ENCODE measurements around the gene POLR1C. TPM values are rescaled to one million over a fixed set of nuclear protein-coding genes. Genes with fewer than 3 reads are reported as not detected.

Gene POLR1C
- total and polyA plus RNA-seq, 4 donors, result 10.8 to 24.3 (median 19.0) TPM

GRCh38 chr6:43523284-43523683 lies 6.4 kb downstream of the POLR1C start:
- H3K36me3 ChIP-seq (ENCODE audit: control insufficient read depth in 4 of 4, insufficient read depth in 3 of 4, low read depth in 1 of 4, low read length in 3 of 4), result peaks cover 16 to 81% (median 65%) of the 10 kb centered on the region in 4 donors
- no peaks in the 10 kb centered on the region for H3K9me3 ChIP-seq (ENCODE audit: control insufficient read depth in 4 of 4, low read length in 3 of 4)
- no peak for TF ChIP-seq FOXA2 (IDR thresholded peaks at IDR 0.05)
- no peak for TF ChIP-seq NR2F2 (IDR thresholded peaks at IDR 0.05)
- TF ChIP-seq RXRA (IDR thresholded peaks at IDR 0.05), result no peak
- no peak for TF ChIP-seq ZBTB33 (IDR thresholded peaks at IDR 0.05)
- no peak for TF ChIP-seq GABPA (IDR thresholded peaks at IDR 0.05 in 1 of 2, conservative IDR thresholded peaks at IDR 0.05 in 1 of 2)

DNA sequence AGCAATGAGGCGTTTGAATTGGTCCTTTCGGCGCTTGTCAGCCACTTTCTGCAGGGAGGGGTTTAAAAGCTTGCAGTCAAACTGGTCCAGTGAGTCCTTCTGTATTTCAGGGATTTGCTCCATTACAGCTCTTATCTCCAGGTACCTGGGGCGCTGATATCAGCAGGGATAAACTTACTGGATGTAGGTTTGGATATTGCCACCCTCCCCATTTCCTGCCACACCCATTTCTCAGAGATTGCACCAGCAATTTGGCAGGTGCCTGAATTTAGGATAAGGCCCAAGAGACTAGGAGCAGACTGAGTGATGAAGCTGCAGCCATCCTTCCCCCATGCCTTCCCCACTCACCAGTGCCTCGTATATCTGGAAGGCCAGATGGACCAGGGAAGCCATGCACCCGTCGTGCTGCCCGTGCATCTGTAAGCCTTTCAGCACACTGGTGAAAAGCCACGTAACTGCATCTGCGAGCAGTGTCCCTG lies 7.6 kb downstream of the POLR1C start:
- DNase-seq (ENCODE audit: low spot score), result no peak
- Histone ChIP-seq H3K9me3 (ENCODE audit: control insufficient read depth in 4 of 4, low read length in 3 of 4) (no peaks in the 10 kb centered on the region), H3K27me3 (ENCODE audit: control insufficient read depth in 4 of 4, insufficient read depth in 4 of 4, low read length in 3 of 4) (no peaks in the 10 kb centered on the region), H3K9ac (ENCODE audit: low read depth in 1 of 2, low read length in 2 of 2) (no peak overlapping the region), H3K4me3 (ENCODE audit: low read depth in 1 of 3, low read length in 3 of 3) (no peak overlapping the region), H3K36me3 (ENCODE audit: control insufficient read depth in 4 of 4, insufficient read depth in 3 of 4, low read depth in 1 of 4, low read length in 3 of 4) (peaks cover 18 to 89% (median 65%) of the 10 kb centered on the region in 4 donors), H3K4me1 (ENCODE audit: control insufficient read depth in 4 of 4, insufficient read depth in 4 of 4, low read length in 3 of 4) (no peaks in the 10 kb centered on the region), H3K27ac (ENCODE audit: low read depth in 1 of 2, low read length in 2 of 2) (no peak overlapping the region)
- TF ChIP-seq ZBTB33 (IDR thresholded peaks at IDR 0.05) (no peak), GABPA (IDR thresholded peaks at IDR 0.05 in 1 of 2, conservative IDR thresholded peaks at IDR 0.05 in 1 of 2) (no peak), JUND (IDR thresholded peaks at IDR 0.05) (no peak), YY1 (IDR thresholded peaks at IDR 0.05) (no peak), SP1 (IDR thresholded peaks at IDR 0.05) (no peak), RXRA (IDR thresholded peaks at IDR 0.05) (no peak)
- WGBS, result 86% methylated on average over 10 of the region's 10 CpGs

More at GRCh38 chr6:43523284-43523683, 6.4 kb downstream of the POLR1C start:
- Histone ChIP-seq H3K27me3 (ENCODE audit: control insufficient read depth in 4 of 4, insufficient read depth in 4 of 4, low read length in 3 of 4) (no peaks in the 10 kb centered on the region), H3K4me1 (ENCODE audit: control insufficient read depth in 4 of 4, insufficient read depth in 4 of 4, low read length in 3 of 4) (peaks cover 0 to 2% (median 2%) of the 10 kb centered on the region in 4 donors), H3K27ac (ENCODE audit: low read depth in 1 of 2, low read length in 2 of 2) (no peak overlapping the region), H3K9ac (ENCODE audit: low read depth in 1 of 2, low read length in 2 of 2) (no peak overlapping the region), H3K4me3 (ENCODE audit: low read depth in 1 of 3, low read length in 3 of 3) (no peak overlapping the region)
- WGBS, result 99% methylated on average over 3 of the region's 3 CpGs
- DNase-seq (ENCODE audit: low spot score), result no peak

DNA sequence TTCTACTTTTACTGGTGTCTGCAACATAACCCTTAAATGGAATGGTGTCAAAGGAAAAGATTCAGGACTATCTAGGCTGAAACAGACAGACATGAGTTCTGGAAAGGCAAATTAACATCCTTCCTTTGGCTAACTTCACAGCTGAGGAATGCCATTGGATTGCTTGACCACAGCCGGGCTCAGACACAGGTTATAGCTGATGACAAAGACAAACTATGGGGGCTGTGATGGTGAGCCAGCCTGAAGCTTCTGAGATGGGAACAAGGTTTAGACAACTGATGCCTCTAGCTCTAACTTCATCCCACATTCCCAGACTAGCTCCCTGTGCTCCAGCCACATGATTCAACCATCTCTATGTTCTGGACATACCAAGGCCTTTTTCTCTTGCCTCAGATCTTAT lies 15.3 kb downstream of the POLR1C start:
- no peak overlapping the region for H3K9ac ChIP-seq (ENCODE audit: low read depth in 1 of 2, low read length in 2 of 2)
- H3K4me3 ChIP-seq (ENCODE audit: low read depth in 1 of 3, low read length in 3 of 3), result no peak overlapping the region
- no peak for DNase-seq (ENCODE audit: low spot score)
- no peaks in the 10 kb centered on the region for H3K9me3 ChIP-seq (ENCODE audit: control insufficient read depth in 4 of 4, low read length in 3 of 4)
- H3K36me3 ChIP-seq (ENCODE audit: control insufficient read depth in 4 of 4, insufficient read depth in 3 of 4, low read depth in 1 of 4, low read length in 3 of 4), result peaks cover 5 to 54% (median 26%) of the 10 kb centered on the region in 4 donors
- no peak overlapping the region for H3K27ac ChIP-seq (ENCODE audit: low read depth in 1 of 2, low read length in 2 of 2)
- no peaks in the 10 kb centered on the region for H3K27me3 ChIP-seq (ENCODE audit: control insufficient read depth in 4 of 4, insufficient read depth in 4 of 4, low read length in 3 of 4)
- H3K4me1 ChIP-seq (ENCODE audit: control insufficient read depth in 4 of 4, insufficient read depth in 4 of 4, low read length in 3 of 4), result no peaks in the 10 kb centered on the region
- WGBS, result 98% methylated on average over 1 of the region's 1 CpG
- TF ChIP-seq EGR1 (IDR thresholded peaks at IDR 0.05; ENCODE audit: low read depth in 2 of 2), result no peak
- TF ChIP-seq NR2F2 (IDR thresholded peaks at IDR 0.05), result no peak
- TF ChIP-seq YY1 (IDR thresholded peaks at IDR 0.05), result no peak
- TF ChIP-seq HNF4G (IDR thresholded peaks at IDR 0.05), result no peak
- no peak for TF ChIP-seq JUND (IDR thresholded peaks at IDR 0.05)
- TF ChIP-seq, protein P1, sequence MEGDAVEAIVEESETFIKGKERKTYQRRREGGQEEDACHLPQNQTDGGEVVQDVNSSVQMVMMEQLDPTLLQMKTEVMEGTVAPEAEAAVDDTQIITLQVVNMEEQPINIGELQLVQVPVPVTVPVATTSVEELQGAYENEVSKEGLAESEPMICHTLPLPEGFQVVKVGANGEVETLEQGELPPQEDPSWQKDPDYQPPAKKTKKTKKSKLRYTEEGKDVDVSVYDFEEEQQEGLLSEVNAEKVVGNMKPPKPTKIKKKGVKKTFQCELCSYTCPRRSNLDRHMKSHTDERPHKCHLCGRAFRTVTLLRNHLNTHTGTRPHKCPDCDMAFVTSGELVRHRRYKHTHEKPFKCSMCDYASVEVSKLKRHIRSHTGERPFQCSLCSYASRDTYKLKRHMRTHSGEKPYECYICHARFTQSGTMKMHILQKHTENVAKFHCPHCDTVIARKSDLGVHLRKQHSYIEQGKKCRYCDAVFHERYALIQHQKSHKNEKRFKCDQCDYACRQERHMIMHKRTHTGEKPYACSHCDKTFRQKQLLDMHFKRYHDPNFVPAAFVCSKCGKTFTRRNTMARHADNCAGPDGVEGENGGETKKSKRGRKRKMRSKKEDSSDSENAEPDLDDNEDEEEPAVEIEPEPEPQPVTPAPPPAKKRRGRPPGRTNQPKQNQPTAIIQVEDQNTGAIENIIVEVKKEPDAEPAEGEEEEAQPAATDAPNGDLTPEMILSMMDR (IDR thresholded peaks at IDR 0.05; ENCODE audit: low read depth, low read length, missing input control), result no peak
- TF ChIP-seq, protein P2, sequence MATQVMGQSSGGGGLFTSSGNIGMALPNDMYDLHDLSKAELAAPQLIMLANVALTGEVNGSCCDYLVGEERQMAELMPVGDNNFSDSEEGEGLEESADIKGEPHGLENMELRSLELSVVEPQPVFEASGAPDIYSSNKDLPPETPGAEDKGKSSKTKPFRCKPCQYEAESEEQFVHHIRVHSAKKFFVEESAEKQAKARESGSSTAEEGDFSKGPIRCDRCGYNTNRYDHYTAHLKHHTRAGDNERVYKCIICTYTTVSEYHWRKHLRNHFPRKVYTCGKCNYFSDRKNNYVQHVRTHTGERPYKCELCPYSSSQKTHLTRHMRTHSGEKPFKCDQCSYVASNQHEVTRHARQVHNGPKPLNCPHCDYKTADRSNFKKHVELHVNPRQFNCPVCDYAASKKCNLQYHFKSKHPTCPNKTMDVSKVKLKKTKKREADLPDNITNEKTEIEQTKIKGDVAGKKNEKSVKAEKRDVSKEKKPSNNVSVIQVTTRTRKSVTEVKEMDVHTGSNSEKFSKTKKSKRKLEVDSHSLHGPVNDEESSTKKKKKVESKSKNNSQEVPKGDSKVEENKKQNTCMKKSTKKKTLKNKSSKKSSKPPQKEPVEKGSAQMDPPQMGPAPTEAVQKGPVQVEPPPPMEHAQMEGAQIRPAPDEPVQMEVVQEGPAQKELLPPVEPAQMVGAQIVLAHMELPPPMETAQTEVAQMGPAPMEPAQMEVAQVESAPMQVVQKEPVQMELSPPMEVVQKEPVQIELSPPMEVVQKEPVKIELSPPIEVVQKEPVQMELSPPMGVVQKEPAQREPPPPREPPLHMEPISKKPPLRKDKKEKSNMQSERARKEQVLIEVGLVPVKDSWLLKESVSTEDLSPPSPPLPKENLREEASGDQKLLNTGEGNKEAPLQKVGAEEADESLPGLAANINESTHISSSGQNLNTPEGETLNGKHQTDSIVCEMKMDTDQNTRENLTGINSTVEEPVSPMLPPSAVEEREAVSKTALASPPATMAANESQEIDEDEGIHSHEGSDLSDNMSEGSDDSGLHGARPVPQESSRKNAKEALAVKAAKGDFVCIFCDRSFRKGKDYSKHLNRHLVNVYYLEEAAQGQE (IDR thresholded peaks at IDR 0.05), result no peak
- TF ChIP-seq RAD21 (IDR thresholded peaks at IDR 0.05), result no peak
- no peak for TF ChIP-seq GABPA (IDR thresholded peaks at IDR 0.05 in 1 of 2, conservative IDR thresholded peaks at IDR 0.05 in 1 of 2)
- TF ChIP-seq ATF3 (IDR thresholded peaks at IDR 0.05), result no peak
- no peak for TF ChIP-seq FOXA1 (IDR thresholded peaks at IDR 0.05)
- TF ChIP-seq SP1 (IDR thresholded peaks at IDR 0.05), result no peak
- TF ChIP-seq ZBTB33 (IDR thresholded peaks at IDR 0.05), result no peak

Measured in liver (tissue), 9 donors.